Stimulated activated CD8-positive, alpha-beta memory T cell treated with anti-CD3 and anti-CD28 coated beads, Interleukin-4, amount 100 ng/mL, for 1 hour (primary cell): Measurements from ENCODE around the gene SORCS1.

Experiments used
- DNase-seq, 2 donors: peaks; one replicate each; pipeline ENCODE4 v3.0.0-alpha.2; 2020; ENCODE audit warnings: low read depth in 2 of 2, low spot score in 1 of 2

SORCS1 gene

DNA sequence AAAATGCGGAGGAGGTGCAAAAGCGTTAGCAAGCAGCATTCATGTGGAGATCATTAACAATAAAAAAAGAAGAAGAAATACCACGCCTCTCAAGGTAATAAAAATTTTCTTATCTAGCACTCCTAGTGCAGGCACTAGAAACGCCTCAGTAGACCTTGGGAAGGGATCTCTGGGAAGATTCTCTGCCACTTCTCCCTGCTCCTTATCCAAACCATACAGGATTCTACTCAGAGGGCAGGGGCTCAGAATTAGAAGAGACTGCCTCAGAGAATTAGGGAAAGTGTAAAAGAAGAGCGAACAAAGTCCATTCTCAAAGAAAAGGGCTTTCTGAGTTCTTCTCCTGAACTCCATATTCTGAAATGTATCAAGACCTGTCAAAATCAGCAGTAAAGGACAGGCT is 413.4 kb downstream of the SORCS1 start:
- DNase-seq = no peak

- no peak for DNase-seq
Observed at GRCh38 chr10:106746868-106747267, 417.6 kb downstream of the SORCS1 start.

- no peak for DNase-seq
Observed at GRCh38 chr10:106741006-106741530, 423.4 kb downstream of the SORCS1 start.

DNA sequence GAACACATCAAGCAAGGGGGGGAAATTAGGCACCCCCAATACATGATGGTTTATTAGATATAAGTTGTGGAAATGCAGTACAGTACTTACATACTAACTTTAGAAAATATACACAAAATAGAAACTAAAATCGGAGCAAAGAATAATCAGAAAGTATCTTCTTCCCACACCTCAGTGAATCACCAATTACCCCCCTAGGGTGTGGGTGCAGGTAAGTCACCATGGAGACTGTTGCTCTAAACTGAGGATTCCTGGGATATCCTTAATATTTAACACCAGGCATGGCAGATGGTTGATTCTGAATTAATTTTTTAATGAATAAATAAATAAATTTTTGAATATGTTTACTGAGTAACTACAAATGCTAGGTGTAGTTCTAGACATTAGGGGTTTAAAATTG is 424.4 kb downstream of the SORCS1 start:
- DNase-seq = no peak

DNA sequence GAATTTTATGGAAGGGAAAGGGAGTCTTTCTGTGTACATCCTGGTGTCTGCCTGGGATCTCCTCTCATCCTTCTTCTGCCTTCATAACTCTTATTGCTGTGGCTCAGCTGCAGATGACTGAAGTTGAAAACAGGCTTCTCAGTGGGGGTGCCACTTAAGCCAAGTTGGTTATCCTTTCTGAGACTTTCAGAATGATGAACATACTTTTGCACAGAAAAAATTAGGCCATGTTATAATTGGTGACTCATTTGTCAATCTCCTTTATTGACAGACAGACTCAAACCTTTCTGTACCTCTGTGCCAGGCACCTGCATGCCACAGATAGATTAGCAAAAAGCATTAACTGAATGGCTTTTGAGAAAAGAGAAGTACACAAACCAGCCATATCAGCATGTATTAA is 430.3 kb downstream of the SORCS1 start:
- DNase-seq = no peak

DNA sequence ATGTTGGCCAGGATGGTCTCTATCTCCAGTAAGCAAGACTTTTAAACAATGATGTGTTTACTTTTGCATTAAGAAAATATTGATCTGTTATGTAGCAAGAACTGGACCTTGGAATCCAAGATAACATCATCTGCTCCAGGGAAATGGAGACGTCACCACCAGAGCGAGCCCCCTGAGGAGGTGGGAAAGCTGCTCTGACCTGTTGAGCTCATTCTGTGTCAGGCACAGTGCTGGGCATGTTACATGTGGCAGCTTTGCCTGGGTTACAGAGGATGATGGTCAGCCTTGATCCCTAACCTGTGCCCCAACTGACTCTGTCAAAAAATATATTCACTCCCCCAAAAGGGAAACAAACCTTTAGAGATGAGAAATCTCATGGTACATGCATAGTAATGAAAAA is 436.3 kb downstream of the SORCS1 start:
- no peak for DNase-seq

DNA sequence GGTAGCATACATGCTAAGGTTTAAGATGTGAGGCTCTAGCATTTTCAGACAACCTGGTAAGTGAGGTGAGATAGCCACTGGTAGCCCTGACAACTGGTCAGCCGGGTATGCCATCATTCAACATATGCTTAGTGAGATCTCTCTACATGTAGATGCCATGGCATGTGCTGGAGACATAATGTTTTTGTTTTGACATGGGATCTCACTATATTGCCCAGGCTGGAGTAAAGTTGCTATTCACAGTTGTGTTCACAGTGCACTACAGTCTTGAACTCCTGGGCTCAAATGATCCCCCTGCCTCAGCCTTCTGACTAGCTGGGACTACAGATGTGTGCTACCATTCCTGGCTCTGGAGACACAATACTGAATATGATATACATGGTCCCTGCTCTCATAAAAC is 437.3 kb downstream of the SORCS1 start:
- no peak for DNase-seq

DNA sequence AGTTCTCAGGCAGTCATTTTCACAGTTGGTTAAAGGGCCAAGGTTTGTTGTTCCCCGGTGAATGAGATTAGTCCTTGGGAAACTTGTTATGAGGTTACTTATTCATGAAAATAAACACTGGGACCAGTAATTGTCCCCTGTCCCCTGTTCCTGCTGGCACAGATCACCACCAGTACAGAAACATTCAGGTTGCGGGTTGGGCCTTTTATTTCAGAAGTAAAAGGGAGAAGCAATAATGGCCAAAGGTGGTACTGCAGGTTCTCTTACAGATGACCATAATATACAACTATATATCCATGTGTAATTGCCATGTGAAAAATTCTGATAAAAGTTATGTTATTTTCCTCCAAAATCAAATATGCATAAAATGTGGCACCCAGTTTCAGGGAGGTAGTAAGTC is 442.0 kb downstream of the SORCS1 start:
- no peak for DNase-seq

- DNase-seq = no peak
Observed at GRCh38 chr10:106720683-106721082, 443.8 kb downstream of the SORCS1 start.

DNA sequence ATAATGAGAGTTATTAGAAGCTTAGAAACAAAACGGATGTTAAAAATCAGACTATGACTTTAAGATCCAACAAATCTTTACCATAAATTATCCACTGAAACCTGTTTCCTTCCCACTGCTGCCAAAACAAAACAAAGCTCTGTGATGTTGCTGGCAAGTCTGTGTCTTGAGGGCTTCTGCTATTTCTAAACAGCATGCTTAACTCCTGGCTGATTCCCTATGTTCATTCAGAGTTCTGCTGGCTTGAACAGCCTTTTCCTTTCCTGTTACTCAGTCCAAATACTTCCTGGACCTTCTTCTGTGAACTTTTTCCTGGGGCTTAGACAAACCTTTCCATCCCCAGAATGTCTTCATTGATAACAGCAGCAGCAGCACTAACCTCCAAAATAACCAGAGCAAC is 448.1 kb downstream of the SORCS1 start:
- no peak for DNase-seq

GRCh38 chr10:106714734-106715555 is 449.6 kb downstream of the SORCS1 start:
- no peak for DNase-seq

- no peak for DNase-seq
Observed at GRCh38 chr10:106713846-106714245, 450.7 kb downstream of the SORCS1 start.

GRCh38 chr10:106712988-106713387 is 451.5 kb downstream of the SORCS1 start:
- DNase-seq = no peak

DNA sequence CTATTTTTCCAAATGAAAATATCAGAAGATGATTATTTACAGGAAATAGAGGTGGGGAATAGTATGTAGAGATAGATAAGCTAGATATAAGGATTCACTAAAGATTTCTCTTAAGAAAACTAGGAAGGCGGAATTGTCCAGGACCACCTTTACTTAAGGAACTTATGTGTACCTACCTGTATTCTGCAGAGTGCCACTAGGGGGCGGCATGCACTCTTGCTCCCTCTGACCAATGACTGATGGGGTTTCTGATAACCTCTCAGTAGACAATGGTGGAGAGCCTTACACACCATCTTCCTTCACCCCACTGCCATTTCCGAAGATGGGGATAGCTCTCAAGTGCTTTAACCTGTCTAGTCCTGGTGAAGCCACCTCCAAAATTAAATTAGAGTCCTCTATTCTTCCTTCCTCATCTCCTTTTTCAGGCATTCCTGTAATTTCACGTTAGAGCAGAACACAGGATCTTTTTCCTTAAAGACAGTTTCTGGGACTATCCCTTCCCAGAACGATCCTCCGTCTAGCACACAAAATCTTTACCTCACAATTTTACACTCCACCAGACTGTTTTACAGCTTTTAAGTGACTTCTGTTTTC is 453.1 kb downstream of the SORCS1 start:
- DNase-seq = peak in 1 of 2 donors; percentile 1

GRCh38 chr10:106708506-106708905 is 456.0 kb downstream of the SORCS1 start:
- no peak for DNase-seq

GRCh38 chr10:106707657-106708056 is 456.8 kb downstream of the SORCS1 start:
- no peak for DNase-seq

- DNase-seq = no peak
Observed at GRCh38 chr10:106706127-106706526, 458.4 kb downstream of the SORCS1 start.

- DNase-seq = no peak
Observed at GRCh38 chr10:106705681-106706100, 458.8 kb downstream of the SORCS1 start.

GRCh38 chr10:106696239-106696638 is 468.3 kb downstream of the SORCS1 start:
- DNase-seq = no peak

DNA sequence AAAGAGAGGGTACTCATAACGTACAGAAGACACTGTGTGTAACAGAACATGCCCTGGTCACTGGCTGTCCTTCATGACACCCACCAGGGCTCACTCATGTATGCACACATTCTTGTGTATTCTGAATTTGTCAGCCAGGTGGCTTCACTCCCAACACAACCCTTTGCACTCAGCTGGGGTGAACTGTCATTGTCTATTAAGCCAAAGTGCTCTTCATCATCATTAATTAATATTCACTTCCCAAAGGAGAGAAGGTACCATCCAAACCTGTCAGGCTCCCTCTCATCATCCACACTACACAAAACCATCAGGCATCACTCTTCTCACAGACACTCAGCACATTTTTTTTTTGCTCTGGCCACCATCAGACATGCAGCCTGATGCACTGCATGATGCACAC is 469.8 kb downstream of the SORCS1 start:
- DNase-seq = no peak

DNA sequence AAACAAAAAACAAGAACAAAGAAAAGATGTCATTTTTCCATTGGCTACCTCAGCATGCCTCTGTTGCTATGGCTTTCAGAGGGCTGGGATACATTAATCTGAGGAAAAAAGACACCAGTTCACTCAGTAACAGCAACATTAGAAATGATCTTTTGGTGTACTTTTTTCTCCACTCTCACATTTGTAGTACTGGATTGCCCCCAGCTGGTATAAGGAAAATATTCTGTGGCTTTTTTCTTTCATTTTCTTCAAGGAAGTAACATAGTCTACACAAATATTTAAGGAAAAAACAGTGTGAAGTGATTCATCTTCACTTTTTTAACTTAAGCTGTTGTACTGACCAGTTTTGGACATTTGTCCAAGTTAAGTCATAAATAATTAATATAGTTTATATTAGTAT is 482.3 kb downstream of the SORCS1 start:
- no peak for DNase-seq

DNA sequence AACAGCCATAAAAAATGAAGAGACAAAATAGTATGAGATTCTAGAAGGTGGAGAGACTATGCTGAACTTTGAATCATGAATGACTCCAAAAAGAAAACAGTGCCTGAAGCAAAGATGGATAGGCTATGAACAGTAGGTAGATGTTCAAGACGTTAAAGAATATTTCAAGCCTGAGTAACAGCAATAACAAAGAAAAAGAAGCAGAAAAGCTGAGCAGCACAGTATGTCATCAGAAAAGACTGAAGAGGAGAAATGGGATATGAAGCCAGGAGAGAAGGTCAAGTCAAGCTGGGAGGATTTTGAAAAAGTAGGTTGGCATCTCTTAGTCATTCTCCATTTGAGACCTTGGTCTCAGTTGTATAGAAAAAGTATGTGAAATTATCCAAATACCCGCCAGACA is 484.4 kb downstream of the SORCS1 start:
- no peak for DNase-seq

DNA sequence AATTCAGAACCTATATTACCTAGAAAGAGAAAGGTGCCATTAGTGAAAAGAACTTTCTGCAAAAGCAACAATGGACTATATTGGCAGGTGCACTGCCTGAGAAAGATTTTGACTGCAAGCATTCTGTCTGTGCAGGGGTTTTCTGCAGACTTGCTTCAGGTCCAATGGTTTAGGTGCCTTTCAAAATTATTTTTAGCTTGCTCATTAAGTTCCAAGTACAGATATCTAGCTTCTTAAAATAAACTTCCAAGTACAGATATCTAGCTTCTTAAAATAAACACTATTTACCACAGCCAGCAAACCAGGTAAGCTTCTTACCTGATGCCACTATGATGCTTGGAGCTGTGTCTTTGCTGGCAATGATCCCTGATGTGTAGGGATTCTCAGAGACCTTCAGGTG is 485.2 kb downstream of the SORCS1 start:
- DNase-seq = no peak
